HL-60/S4 treated with retinoic acid at 250 ng/mL for 4 days and 3 days (cell line): Measurements from ENCODE around the gene INPP4A.
"Not testable (repeated sequence)": the region's sequence is repeated elsewhere in the genome, so short reads cannot be mapped to it uniquely, and the experiment has no call there.

Experiments
- in situ Hi-C: fragments of 300-500 bp; cut with MboI; formaldehyde crosslinking; loops from 2 replicates; pipeline ENCODE4 v1.7.0; 2022; ENCODE audit warnings: low sequenced_read_pairs

INPP4A gene

DNA sequence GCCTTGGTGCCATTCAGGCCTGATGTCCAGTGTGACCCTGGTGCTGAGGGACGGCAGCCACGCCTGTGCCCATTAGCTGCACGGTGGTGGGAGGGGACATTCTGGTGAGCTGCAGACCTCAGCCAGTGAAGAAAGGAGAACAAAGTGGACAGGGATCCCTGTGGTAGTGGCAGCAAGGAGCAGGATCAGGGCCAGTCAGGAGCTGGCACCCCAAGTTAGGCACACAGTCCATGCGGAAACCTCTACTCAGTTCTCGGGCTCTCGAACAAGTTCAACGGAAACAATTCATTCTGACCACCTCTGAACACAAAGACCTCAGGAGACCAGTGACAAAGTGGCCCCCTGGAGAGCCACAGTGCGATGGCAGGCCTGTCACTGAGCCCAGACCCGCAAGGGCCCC is 133.6 kb downstream of the INPP4A start:
- in situ Hi-C loops = no loop called here

DNA sequence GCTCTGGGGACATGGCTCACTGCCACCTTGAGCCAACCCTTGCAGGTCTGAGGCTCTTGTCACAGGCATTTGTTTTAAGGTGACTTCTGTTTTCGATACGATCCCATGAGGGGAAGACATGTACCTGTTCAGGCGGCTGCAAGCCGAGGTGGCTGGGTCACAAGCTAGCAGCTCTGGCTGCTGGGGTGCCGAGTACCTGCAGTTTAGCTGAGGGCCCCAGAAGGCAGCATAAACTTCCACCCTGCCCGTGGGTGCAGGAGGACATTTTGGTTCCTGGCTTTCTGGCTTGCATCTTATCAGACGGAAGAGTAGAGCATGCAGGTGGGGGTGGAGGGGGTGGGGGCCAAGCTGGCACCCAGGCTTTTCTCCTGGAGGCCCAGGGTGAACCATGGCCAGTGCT is 135.3 kb downstream of the INPP4A start:
- in situ Hi-C loops = no loop called here

- in situ Hi-C loops = no loop called here
These were observed 136.1 kb downstream of the INPP4A start for GRCh38 chr2:98580656-98581284.

GRCh38 chr2:98582523-98582922 is 137.9 kb downstream of the INPP4A start:
- in situ Hi-C loops = no loop called here

DNA sequence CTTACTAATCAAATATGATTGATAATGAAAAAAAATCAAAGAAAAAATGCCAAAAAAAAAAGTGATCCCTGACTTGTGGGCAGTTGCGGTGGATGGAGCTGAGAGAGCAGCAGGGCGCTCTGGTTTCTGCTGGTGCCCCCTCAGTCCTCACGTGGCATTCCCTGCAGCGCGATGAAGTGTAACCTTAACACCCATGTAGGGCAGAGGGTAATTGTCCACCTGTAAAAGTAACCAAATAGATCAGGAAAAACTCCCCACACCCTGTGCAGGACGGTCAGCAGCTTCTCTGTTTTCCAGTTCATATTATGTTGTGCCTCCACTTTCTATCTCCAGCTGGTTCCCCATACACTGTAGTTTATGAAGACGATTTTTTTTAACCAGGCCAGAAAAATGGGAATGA is 138.6 kb downstream of the INPP4A start:
- in situ Hi-C loops = no loop called here

DNA sequence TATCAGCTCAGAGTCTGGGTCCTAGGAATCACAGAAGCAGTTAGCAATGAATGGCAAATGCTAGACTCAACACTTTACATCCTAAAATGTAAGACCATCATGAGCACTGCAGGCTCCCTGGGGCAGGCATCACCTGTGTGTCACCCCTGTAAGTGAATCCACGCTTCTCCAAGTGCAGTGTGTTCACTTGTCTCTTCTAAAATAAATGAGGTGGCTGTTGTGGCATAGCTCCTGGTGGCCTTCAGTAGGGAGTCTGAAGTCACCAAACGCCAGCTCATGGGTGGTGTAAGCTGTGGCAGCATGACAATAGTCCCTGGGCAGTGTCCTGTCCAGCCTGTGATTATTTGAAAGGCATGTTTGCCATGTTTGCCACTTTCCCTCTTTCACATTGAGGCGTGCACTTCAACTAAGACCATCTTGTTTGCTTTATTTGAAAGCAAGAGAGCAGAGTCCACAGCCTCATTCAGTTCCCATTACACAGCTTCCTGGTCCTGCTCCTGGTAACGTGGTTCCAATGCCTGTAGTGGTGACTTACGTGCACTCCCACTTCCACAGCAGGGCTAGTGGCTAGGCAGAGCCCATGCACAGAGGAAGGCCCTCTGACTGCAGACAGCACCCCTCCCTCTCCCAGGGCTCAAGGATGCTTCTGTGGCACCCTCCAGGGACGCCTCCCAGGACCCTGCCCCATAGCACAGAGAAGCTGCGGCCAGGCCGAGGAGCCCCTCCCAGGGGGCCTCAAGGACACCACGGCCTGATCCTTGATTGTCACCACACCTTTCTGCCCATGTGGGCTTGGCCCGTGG is 139.4 kb downstream of the INPP4A start:
- in situ Hi-C loops = no loop called here

DNA sequence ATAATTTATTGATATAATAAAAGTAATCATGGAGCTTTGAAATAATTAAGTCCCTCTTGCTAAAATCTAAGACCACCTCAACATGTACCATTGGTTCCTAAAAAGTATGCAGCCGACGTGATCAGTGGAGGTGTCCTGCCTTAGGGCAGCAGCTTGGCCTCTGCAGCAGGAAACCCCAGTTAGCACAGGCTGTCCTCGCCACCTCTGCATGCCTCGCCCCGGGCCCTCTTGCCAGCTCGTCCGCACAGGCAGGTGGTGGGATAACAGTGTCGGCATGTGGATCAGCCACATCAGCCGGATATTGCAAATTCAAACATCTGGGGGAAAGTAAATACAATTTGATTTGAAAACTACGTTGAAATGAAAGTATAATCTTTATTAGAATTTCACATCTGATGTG is 140.7 kb downstream of the INPP4A start:
- in situ Hi-C loops = no loop called here

GRCh38 chr2:98586551-98587140 is 142.0 kb downstream of the INPP4A start:
- in situ Hi-C loops = no loop called here

DNA sequence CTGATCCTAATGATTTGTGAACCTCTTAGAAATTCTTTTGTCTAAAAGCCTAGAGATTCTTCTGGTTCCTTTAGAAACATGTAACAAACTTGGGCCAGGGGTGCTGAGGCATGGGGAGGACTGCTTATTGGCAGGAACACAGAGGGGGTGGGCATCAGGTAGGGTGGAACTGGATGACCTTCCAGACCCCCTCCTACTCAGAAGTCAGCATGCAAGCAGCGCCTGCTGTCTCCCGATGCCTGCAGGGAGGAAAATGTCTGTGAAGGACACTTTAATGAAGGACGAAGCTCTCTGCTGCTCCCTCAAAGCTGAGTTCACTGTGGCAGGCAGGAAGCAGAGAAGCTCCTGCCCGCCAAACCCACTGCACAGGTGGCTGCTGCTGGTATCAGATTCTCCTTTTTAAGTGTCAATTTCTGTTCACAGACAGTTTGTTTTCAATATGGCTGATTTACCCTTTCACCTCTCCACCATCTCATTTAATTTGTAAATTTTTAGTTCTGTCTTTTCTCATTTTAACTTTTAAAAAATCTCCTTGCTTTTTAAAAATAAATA is 144.3 kb downstream of the INPP4A start:
- in situ Hi-C loops = no loop called here

DNA sequence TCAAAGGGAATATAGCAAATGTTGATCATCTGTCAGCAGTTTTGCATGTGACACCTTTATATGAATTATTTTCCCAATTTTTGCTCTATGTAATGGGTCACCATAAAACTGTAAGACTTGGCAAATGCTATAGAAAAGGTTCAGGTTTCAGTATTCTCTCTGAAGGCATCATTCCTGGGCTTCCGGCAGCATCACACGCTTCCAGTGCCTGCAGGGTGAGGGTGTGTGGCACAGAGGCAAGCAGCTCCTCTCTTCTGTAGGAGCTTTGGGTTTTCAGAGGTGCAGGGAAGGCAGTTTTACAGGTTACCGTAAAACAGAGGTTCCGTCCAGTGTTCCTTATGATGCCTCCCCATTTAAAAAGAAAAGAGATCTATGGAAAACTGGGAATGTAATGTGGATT is 144.8 kb downstream of the INPP4A start:
- in situ Hi-C loops = no loop called here

DNA sequence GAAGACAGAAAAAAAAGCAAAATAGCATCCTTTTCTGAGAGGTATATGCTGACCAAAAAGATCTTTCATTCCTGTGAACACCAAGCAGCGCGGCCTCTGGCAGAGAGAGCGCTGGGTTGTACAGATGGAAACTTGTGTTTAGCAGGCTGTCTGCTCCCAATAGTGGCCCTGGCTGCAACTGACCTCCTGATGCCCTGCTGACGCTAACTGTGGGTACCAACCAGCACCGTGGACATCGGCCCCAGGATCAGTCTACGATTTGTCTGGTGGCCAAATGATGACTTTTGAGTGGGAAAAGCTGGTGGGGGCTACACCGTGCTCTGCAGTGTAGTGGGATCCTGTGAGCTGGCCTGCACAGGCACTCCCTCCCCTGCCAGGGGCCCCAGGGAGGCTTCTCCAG is 147.9 kb downstream of the INPP4A start:
- in situ Hi-C loops = no loop called here

DNA sequence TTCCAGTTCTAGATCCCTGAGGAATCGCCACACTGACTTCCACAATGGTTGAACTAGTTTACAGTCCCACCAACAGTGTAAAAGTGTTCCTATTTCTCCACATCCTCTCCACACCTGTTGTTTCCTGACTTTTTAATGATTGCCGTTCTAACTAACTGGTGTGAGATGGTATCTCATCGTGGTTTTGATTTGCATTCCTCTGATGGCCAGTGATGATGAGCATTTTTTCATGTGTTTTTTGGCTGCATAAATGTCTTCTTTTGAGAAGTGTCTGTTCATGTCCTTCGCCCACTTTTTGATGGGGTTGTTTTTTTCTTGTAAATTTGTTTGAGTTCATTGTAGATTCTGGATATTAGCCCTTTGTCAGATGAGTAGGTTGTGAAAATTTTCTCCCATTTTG is 150.0 kb downstream of the INPP4A start:
- in situ Hi-C loops = not testable (repeated sequence)

DNA sequence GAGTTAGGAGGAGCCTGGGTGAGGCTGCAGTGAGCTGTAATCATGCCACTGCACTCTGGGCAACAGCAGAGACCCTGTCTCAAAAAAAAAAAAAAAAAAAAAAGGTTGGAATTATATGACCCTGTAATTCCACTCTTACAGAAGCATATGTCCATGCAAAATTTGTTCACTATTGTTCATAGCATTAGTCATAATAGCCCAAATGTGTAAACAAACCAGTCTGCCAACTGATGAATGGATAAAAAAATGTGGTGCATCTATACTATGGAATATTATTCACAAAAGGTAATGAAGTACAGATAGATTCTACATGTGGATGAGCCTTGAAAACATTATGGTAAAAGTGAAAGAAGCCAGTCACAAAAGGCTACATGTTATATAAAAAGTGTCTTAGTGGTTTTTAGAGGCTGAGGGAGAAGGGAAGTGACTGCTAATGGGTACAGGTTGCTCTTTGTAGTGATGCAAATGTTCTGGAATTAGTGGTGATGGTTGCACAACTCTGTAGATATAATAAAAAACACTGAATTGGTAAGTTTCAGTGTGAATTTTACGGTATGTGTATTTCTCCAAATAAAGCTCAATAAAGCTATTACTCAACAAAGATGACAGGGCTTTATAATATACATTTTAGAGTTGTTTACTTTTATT is 154.2 kb downstream of the INPP4A start:
- in situ Hi-C loops = no loop called here

DNA sequence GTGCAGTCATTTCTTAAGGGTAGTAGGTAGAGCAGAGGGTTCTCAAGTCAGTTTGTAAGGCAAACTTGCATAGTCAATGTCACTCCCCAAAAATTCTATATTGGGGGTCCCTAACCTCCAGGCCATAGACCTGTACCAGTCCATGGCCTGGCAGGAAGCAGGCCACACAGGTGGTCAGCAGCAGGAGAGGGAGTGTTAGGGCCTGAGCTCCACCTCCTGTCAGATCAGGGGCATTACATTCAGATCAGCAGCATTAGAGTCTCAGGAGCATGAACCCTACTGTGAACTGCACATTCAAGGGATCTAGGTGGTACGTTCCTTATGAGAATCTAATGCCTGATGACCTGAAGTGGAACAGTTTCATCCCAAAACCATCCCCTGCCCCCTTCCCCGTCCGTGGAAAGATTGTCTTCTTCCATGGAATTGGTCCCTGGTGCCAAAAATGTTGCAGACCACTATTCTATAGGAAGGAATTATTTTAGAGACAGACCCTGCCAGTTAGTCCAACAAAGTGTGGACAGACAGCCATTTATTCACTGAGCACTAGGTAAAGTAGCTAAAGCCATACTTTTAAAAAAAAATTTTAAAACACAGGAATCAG is 157.0 kb downstream of the INPP4A start:
- in situ Hi-C loops = no loop called here

- in situ Hi-C loops = no loop called here
These were observed 159.9 kb downstream of the INPP4A start for GRCh38 chr2:98604547-98604946.

- in situ Hi-C loops = no loop called here
These were observed 160.4 kb downstream of the INPP4A start for GRCh38 chr2:98605076-98605475.

DNA sequence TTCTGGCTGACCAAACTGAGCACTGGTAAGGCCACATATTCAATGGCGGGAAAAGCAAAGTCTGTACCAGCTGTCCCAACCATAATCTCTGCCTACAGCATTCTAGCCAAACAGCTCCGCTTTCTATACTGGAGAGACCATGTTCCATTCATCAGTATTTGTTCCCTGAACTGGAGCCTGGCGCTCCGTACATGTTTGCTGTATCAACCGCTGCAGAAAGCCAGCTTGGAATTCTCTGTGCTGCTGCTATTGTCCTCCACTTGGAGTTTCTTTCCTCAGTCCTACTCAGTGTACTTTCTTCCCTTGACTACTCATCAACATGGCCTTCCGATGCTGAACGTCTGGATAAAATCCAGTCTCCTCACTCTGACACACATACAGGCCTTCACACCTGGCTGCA is 161.8 kb downstream of the INPP4A start:
- in situ Hi-C loops = no loop called here

DNA sequence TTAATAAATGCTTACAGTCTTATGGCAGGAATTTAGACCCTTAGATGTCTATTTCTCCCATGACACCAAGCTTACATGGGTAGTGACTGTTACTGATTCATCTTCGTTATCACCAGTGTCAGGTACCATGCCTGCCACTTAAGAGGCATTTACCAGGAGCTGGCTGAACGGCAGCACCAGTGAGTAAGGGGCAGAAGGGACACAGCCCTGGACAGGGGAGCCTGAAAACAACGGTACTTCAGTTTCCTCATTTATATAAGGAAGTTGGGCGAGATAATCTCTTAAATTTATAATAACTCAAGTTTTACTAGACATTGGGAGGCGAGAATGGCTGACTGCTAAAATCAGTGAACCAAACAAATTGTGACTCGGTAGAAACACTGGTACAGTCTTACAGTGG is 162.4 kb downstream of the INPP4A start:
- in situ Hi-C loops = no loop called here

DNA sequence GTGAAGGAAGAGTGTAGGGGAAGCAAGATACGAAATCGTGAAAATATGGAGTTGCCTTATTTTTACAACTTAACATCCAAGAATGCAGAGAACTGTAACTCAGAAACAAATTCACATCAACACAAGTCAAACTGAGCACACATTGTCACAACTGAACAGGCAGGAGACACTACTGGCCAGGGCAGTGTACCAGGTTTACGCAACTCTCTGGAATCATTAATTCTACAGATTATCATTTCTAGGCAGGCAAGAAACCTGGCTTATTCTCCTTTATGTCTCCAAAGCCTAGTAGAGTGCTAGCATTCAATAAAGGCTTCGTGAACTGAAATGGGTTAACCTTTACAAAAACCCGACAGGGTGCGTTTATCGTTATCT is 163.1 kb downstream of the INPP4A start:
- in situ Hi-C loops = no loop called here

DNA sequence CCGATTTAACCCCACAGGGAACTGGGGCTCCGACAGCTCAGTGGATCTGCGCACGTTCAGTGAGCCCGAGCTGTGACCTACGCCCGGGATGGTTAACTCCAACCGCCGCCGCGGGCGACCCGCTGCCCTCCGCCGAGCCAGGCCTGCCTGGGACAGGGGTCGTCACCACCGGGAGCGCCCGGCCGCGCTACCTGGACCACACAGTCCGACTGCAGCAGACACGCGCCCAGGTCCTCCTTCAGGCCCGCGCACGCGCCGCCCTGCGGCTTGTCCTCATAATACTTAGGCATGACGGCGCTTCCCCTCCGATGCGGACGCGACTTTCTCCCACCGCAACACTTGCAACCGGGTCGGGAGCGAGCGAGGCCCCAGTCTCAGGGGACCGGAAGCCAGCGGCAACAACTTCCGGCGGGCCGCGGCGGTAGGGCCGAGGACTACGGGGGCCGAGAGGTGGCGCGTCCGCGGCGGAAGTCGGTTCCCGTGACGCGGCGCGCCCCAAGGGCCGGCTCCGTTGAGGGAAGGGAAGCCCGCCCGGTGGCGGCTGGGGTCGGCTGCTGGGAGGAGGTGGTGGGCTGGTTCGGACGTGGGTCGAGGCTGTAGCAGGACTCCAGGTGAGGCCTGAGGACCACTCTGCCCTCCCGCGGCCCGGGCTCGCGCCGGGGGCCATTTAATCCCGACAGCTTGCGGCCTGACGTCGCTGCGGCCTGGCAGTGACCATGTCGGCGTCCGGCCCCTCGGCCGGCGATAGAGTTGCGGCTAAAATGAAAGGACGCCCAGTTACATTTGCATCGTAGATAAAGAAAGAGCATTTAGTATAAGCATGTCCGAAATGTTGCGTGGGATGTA is 163.7 kb downstream of the INPP4A start, which contains the start of the genes COA5 and UNC50:
COA5 (minus strand) TSS at position 397 of the 846 bp plus-strand sequence; CDS start at position 290, 107 bp downstream.
UNC50 (plus strand) TSS at position 474 of the 846 bp plus-strand sequence. CDS start 1,171 bp downstream, outside the sequence.
- in situ Hi-C loops = no loop called here
